ENCODE results near the gene TPCN2. TPM values are rescaled to one million over a fixed set of nuclear protein-coding genes. Genes with fewer than 3 reads are reported as not detected.

The TPCN2 gene
- total and polyA plus RNA-seq, 2 of the 8 experiments (the other 6 are each of a cell fraction or from before 2014, with no cell fraction given), result 9.7 to 18.6 TPM

DNA sequence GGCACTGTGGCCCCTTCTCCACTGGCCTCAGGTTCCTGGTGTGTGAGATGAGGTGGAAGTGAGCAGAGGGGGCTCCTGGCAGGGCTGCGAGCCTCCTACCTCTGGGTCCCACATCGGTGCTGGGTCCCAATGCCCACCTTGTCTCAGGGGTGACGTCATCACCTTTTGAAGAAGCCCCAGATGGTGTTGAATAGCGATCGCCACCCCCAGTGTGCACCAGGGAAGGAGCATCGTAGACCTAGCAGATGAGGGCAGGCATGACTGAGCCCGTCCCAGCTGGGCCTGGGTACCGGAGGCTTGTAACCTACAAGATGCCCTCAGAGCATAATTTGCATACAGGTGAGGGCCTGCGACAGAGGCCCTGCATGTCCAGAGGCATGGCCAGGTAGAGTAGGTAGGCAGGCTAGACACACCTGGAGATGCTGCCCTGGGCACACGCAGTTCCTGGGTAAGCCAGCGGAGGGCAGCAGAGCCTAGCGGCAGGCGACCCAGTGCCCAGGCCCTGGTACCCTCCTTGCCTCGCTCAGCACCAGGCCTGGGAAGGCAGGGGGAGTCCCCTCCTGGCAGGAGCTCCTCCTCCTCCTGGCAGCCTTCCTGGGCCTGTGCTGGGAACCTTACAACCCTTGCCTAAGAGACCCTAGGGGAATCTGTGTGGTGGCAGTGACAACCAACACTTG, 52.5 kb downstream of the TPCN2 start (continued):
- TF ChIP-seq SP1 (IDR thresholded peaks at IDR 0.05; ENCODE audit: low read depth, low read length) (no peak), EP300 (IDR thresholded peaks at IDR 0.05; ENCODE audit: borderline replicate concordance in 1 of 2, low read depth in 2 of 2, low read length in 2 of 2) (no peak), RFX5 (IDR thresholded peaks at IDR 0.05; ENCODE audit: borderline replicate concordance, low read depth, low read length) (no peak), CBX5 (IDR thresholded peaks at IDR 0.05; ENCODE audit: low read depth, low read length) (no peak), SRF (IDR thresholded peaks at IDR 0.05; ENCODE audit: low read depth, low read length) (no peak), CHD2 (IDR thresholded peaks at IDR 0.05; ENCODE audit: low read length) (0 out of 2 replicates have a peak, but pooled peaks have one; percentile 28), JUN (IDR thresholded peaks at IDR 0.05; ENCODE audit: low read depth, low read length) (peak; percentile 81), CHD1 (IDR thresholded peaks at IDR 0.05; ENCODE audit: low read depth, low read length) (no peak), SAP30 (IDR thresholded peaks at IDR 0.05; ENCODE audit: insufficient read depth, insufficient replicate concordance, low read length) (no peak), BACH1 (IDR thresholded peaks at IDR 0.05; ENCODE audit: low read length) (no peak), CBX8 (IDR thresholded peaks at IDR 0.05; ENCODE audit: borderline replicate concordance, low read depth, low read length) (no peak), CEBPB (IDR thresholded peaks at IDR 0.05; ENCODE audit: low read depth, low read length) (no peak), NANOG (IDR thresholded peaks at IDR 0.05; ENCODE audit: insufficient read depth, low read depth, low read length, poor library complexity, severe bottlenecking) (no peak), RAD21 (IDR thresholded peaks at IDR 0.05 in 1 of 2, conservative IDR thresholded peaks at IDR 0.05 in 1 of 2; ENCODE audit: low read depth in 2 of 2, low read length in 2 of 2) (peak; percentile 99 to 100), GABPA (IDR thresholded peaks at IDR 0.05; ENCODE audit: borderline replicate concordance, insufficient read depth, low read length) (peak; percentile 45; the same call in 1 of the 2 replicates)
- TF ChIP-seq, protein P1, sequence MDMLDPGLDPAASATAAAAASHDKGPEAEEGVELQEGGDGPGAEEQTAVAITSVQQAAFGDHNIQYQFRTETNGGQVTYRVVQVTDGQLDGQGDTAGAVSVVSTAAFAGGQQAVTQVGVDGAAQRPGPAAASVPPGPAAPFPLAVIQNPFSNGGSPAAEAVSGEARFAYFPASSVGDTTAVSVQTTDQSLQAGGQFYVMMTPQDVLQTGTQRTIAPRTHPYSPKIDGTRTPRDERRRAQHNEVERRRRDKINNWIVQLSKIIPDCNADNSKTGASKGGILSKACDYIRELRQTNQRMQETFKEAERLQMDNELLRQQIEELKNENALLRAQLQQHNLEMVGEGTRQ (IDR thresholded peaks at IDR 0.05; ENCODE audit: low read length), result no peak
